ENCODE measurements around the gene CDC14A. TPM values are rescaled to one million over a fixed set of nuclear protein-coding genes. Genes with fewer than 3 reads are reported as not detected.

CDC14A gene
- total and polyA plus RNA-seq, 2 of the 8 experiments (the other 6 are each of a cell fraction or from before 2014, with no cell fraction given) = 3.2 to 8.9 TPM

GRCh38 chr1:100354971-100355394 is 2.7 kb downstream of the CDC14A start (continued):
- TF ChIP-seq RBBP5 (IDR thresholded peaks at IDR 0.05; ENCODE audit: borderline replicate concordance, low read depth, low read length) (no peak), MAFK (IDR thresholded peaks at IDR 0.05; ENCODE audit: low read depth, low read length) (no peak), SP4 (IDR thresholded peaks at IDR 0.05; ENCODE audit: low read length) (no peak), KDM4A (IDR thresholded peaks at IDR 0.05; ENCODE audit: low read depth, low read length, severe bottlenecking) (no peak), TBP (IDR thresholded peaks at IDR 0.05; ENCODE audit: low read depth, low read length) (no peak)

Measured in H1 (cell line).